Body of pancreas (tissue), 4 donors: ENCODE data around the gene DIP2B. TPM values are rescaled to one million over a fixed set of nuclear protein-coding genes. Genes with fewer than 3 reads are reported as not detected.
"Not testable (repeated sequence)": the region's sequence is repeated elsewhere in the genome, so short reads cannot be mapped to it uniquely, and the experiment has no call there.

Source experiments
- ATAC-seq: fragments of 150-250 bp; one replicate; pipeline ENCODE4 v1.9.1; 2016
- DNase-seq, 4 donors: peaks; one replicate each; pipeline ENCODE4 v3.0.0-alpha.2; 2019
- H3K27ac ChIP-seq, 4 donors: fragments of 200-600 bp; sonication (generic); 1 replicate in 3 of 4; 2 replicates in 1 of 4; pipeline versions ENCODE4 v1.5.1 to v1.6.1; 2016 to 2019; ENCODE audit warnings: mild to moderate bottlenecking in 1 of 4, mixed read lengths in 1 of 4, moderate library complexity in 1 of 4
- H3K27me3 ChIP-seq, 2 donors: fragments of 200-600 bp; sonication (generic); one replicate each; pipeline ENCODE4 v1.6.0; 2016; ENCODE audit warnings: mild to moderate bottlenecking in 1 of 2
- H3K36me3 ChIP-seq, 2 donors: fragments of 200-600 bp; sonication (generic); replicated peaks in 1 of 2; 2 replicates each; pipeline ENCODE4 v1.5.1; 2016; ENCODE audit warnings: low read depth in 2 of 2; ENCODE audit not compliant: insufficient read depth in 1 of 2
- H3K4me1 ChIP-seq: fragments of 200-600 bp; sonication (generic); one replicate; pipeline ENCODE4 v1.6.0; 2016
- H3K4me3 ChIP-seq, 2 donors: fragments of 200-600 bp; sonication (generic); 1 replicate in 1 of 2; 2 replicates in 1 of 2; pipeline ENCODE4 v1.5.1; 2016 to 2019
- H3K9me3 ChIP-seq, 3 donors: fragments of 200-600 bp; sonication (generic); 1 replicate in 2 of 3; 2 replicates in 1 of 3; pipeline ENCODE4 v1.5.1; 2016
- POLR2A ChIP-seq, 3 donors: fragments of 450-650 bp; IDR thresholded peaks; one replicate each; pipeline ENCODE4 v1.6.1; 2016; ENCODE audit warnings: antibody characterized with exemption in 3 of 3, mild to moderate bottlenecking in 2 of 3
- WGBS, 2 donors: methylation state at CpG; one replicate each; pipeline ENCODE4 v1.1.5; 2017; 5-methylcytosine and 5-hydroxymethylcytosine counted together
- intact Hi-C: fragments of 100-400 bp; cut with DNase I; formaldehyde crosslinking; loops from one replicate; pipeline ENCODE4 v1.15.1; 2023
- total RNA-seq, 2 donors: library from RNA; depleted of rRNA; stranded (reverse); fragments of >200 nt; gene quantifications; one replicate each; pipeline ENCODE4 v1.1.0, GENCODE V29; 2016
- TF ChIP-seq, protein P1 (sequence below), 7 experiments: fragments of 450-650 bp in 4 of 7; fragments of 200-600 bp in 3 of 7; sonication (generic) in 3 of 7; IDR thresholded peaks; one replicate each; pipeline ENCODE4 v1.5.1; 2016 to 2019; ENCODE audit warnings: antibody characterized with exemption in 7 of 7

DIP2B gene
- total RNA-seq, 2 donors from 2014 or later: 15.8 to 28.7 TPM

DNA sequence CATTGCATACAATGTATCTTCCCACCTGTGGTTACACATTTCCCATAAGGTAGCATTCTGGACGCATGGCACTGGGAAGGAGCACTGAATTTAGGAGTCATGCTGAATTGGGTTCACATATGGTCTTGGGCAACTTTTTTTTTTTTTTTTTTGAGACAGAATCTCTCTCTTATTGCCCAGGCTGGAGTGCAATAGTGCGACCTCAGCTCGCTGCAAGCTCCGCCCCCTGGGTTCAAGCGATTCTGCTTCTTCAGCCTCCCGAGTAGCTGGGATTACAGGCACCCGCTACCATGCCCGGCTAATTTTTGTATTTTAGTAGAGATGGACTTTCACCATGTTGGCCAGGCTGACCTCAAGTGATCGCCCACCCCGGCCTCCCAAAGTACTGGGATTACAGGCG is 13.3 kb downstream of the DIP2B start:
- ATAC-seq (no peak), DNase-seq (no peak)
- Histone ChIP-seq H3K27me3 (no peaks in the 10 kb centered on the region), H3K4me3 (no peak overlapping the region), H3K4me1 (peaks cover 41% of the 10 kb centered on the region), H3K9me3 (no peaks in the 10 kb centered on the region), H3K36me3 (no peaks in the 10 kb centered on the region), H3K27ac (peak overlapping the region in 1 of 4 donors; percentile 71)
- no peak for TF ChIP-seq POLR2A (IDR thresholded peaks at IDR 0.05)
- TF ChIP-seq, protein P1, sequence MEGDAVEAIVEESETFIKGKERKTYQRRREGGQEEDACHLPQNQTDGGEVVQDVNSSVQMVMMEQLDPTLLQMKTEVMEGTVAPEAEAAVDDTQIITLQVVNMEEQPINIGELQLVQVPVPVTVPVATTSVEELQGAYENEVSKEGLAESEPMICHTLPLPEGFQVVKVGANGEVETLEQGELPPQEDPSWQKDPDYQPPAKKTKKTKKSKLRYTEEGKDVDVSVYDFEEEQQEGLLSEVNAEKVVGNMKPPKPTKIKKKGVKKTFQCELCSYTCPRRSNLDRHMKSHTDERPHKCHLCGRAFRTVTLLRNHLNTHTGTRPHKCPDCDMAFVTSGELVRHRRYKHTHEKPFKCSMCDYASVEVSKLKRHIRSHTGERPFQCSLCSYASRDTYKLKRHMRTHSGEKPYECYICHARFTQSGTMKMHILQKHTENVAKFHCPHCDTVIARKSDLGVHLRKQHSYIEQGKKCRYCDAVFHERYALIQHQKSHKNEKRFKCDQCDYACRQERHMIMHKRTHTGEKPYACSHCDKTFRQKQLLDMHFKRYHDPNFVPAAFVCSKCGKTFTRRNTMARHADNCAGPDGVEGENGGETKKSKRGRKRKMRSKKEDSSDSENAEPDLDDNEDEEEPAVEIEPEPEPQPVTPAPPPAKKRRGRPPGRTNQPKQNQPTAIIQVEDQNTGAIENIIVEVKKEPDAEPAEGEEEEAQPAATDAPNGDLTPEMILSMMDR (IDR thresholded peaks at IDR 0.05): no peak
- intact Hi-C loops: no loop called here
- WGBS, 2 donors: 88 to 93% methylated on average over 11 of the region's 11 CpGs

DNA sequence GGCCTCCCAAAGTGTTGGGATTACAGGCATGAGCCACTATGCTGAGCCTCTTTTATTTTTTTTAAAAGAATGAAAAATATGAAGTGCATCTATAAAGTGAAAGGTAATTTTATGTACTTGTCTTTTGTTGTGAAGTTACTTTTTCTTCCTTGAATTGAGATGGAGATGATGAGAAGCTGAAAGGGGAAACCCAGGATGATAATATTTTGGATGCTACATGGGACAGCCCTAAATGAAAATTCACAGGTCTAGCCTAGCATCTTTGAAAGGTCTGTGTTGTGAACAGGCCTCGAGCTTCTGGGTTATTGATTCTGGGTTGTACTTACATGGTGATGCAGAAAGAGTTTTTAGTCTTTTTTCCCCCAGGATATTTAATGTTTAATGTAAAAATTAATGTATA is 14.6 kb downstream of the DIP2B start:
- TF ChIP-seq, protein P1 (IDR thresholded peaks at IDR 0.05): no peak
- no peak for TF ChIP-seq POLR2A (IDR thresholded peaks at IDR 0.05)
- H3K4me1 ChIP-seq: peaks cover 33% of the 10 kb centered on the region

DNA sequence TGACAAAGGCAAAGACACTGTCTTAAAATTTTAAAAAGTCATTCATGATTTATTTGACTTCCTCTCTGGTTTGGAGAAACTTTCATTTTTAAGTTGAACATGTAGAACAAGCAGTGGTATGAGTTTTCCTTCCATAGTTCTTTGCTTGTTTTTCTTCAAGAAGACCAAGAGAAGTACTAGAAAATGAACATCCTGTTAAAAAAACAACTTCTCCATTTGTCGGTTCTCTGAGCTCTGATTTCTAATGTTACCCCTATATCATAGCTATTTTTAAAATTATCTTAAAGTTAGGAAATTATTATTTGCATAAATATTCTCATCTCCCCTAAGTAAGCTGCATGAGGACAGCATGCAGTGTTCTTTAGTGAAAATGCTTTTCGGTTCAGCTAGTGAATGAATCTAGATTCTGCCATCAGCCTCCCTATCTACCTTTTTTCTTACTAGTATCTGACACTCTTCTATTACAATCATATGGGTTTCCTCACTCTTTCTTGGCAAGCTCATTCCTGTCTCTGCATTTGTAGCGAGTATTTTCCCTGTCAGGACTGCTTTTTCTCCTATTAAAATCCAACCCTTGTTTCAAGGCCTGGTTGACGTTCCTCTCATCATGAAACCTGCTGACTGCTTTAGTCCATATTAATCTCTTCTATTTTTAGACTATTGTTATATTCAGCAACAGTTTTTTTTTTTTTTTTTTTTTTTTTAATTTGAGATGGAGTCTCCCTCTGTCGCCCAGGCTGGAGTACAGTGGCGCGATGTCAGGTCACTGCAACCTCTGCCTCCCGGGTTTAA is 15.8 kb downstream of the DIP2B start:
- Histone ChIP-seq H3K4me3 (no peak overlapping the region), H3K27me3 (no peaks in the 10 kb centered on the region), H3K9me3 (no peaks in the 10 kb centered on the region), H3K36me3 (no peaks in the 10 kb centered on the region), H3K27ac (peak overlapping the region in 3 of 4 donors; percentile 4 to 66 (median 46)), H3K4me1 (peaks cover 34% of the 10 kb centered on the region)
- TF ChIP-seq, protein P1 (IDR thresholded peaks at IDR 0.05): peak in 1 of 7 experiments; percentile 8
- TF ChIP-seq POLR2A (IDR thresholded peaks at IDR 0.05): no peak
- no peak for DNase-seq
- intact Hi-C loops: no loop called here
- peak; percentile 33 for ATAC-seq
- 36 to 40% methylated on average over 8 of the region's 8 CpGs for WGBS, 2 donors

More for the DNA sequence above, 14.6 kb downstream of the DIP2B start:
- 83 to 100% methylated on average over 1 of the region's 1 CpG for WGBS, 2 donors
- Histone ChIP-seq H3K36me3 (no peaks in the 10 kb centered on the region), H3K4me3 (no peak overlapping the region), H3K27ac (no peak overlapping the region), H3K9me3 (no peaks in the 10 kb centered on the region), H3K27me3 (no peaks in the 10 kb centered on the region)
- ATAC-seq (no peak), DNase-seq (no peak)
- intact Hi-C loops: no loop called here

DNA sequence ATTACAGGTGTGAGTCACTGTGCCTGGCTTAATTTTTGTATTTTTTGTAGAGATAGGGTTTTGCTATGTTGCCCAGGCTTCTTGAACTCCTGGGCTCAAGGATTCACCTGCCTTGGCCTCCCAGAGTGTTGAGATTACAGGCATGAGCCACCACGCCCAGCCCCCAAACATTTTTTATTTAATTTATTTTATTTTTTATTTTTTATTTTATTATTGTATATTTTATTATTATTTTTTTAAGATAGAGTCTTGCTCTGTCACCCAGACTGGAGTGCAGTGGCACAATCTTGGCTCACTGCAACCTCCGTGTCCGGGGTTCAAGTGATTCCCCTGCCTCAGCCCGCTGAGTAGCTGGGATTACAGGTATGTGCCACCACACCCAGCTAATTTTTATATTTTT is 17.0 kb downstream of the DIP2B start:
- not testable (repeated sequence) for H3K27ac ChIP-seq, DNase-seq
- peaks cover 44% of the 10 kb centered on the region for H3K4me1 ChIP-seq

DNA sequence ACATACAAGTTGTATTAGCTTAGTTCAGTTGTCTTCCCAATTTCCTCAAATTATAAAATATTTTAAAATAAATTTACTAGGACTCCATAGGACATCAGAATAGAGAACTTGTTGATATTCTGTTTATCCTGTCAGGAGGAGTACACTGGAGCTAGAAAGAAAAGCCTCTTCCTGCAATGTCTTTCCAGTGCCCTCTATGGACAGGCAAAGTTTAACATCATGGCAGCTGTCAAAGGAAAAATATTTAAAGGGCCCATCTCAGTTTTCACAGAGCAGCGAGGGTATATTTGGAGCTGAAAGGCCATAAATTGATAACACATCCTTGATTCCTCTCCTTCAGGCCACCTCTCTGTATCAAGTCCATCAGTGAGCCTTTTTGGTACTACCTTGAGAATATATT is 19.0 kb downstream of the DIP2B start:
- DNase-seq (no peak), ATAC-seq (no peak)
- Histone ChIP-seq H3K9me3 (no peaks in the 10 kb centered on the region), H3K27me3 (no peaks in the 10 kb centered on the region), H3K4me1 (peaks cover 47% of the 10 kb centered on the region), H3K4me3 (no peak overlapping the region), H3K27ac (no peak overlapping the region), H3K36me3 (no peaks in the 10 kb centered on the region)
- 69 to 87% methylated on average over 1 of the region's 1 CpG for WGBS, 2 donors
- intact Hi-C loops: no loop called here
- TF ChIP-seq, protein P1 (IDR thresholded peaks at IDR 0.05): no peak
- TF ChIP-seq POLR2A (IDR thresholded peaks at IDR 0.05): no peak

More for the DNA sequence above, 17.0 kb downstream of the DIP2B start:
- intact Hi-C loops, ATAC-seq, H3K4me3 ChIP-seq, H3K36me3 ChIP-seq, H3K27me3 ChIP-seq, H3K9me3 ChIP-seq: not testable (repeated sequence)
- WGBS, 2 donors: 96% methylated on average over 4 of the region's 4 CpGs
